ENCODE data around the gene ADIPOR1.

GRCh38 chr1:202953392-202953791 is 4.7 kb downstream of the ADIPOR1 start:
- TF ChIP-seq RCOR1 (IDR thresholded peaks at IDR 0.05; ENCODE audit: low read length) (no peak), TCF12 (IDR thresholded peaks at IDR 0.05) (no peak), CTCF (IDR thresholded peaks at IDR 0.05) (no peak)

All from SK-N-SH (cell line).